Dendritic cell treated with granulocyte-macrophage colony-stimulating factor and Interleukin-4, amounts not matched to agents 40 ng/mL and 50 ng/mL, for 4 days (primary cell): ENCODE results near the gene CPEB4.

Source experiments
- H3K27ac Mint-ChIP-seq: one replicate; pipeline ENCODE4 v1.8.0; 2022; ENCODE audit warnings: mild to moderate bottlenecking, mixed read lengths
- H3K27me3 Mint-ChIP-seq: one replicate; pipeline ENCODE4 v1.8.0; 2022; ENCODE audit warnings: mild to moderate bottlenecking, mixed read lengths
- H3K36me3 Mint-ChIP-seq: one replicate; pipeline ENCODE4 v1.8.0; 2022; ENCODE audit warnings: low read depth, mixed read lengths
- H3K4me1 Mint-ChIP-seq: one replicate; pipeline ENCODE4 v1.8.0; 2022; ENCODE audit warnings: low read depth, mixed read lengths
- H3K4me3 Mint-ChIP-seq: one replicate; pipeline ENCODE4 v1.8.0; 2022; ENCODE audit warnings: mild to moderate bottlenecking, moderate library complexity, mixed read lengths
- H3K9me3 Mint-ChIP-seq: one replicate; pipeline ENCODE4 v1.8.0; 2022; ENCODE audit warnings: mixed read lengths
- intact Hi-C: fragments of 100-400 bp; cut with micrococcal nuclease; formaldehyde crosslinking; loops from one replicate; pipeline ENCODE4 v1.15.0; 2022

CPEB4 gene

GRCh38 chr5:173887610-173888472, at the start of gene CPEB4:
Gene CPEB4, plus strand, starts transcription at chr5:173888349. Its CDS starts 1,385 bp downstream, at chr5:173889734.
- peak within 1 kb of the TSS; percentile 94 for H3K27ac Mint-ChIP-seq
- no peaks in the 10 kb centered on the region for H3K27me3 Mint-ChIP-seq
- intact Hi-C loops = loop anchor here (1.0 to 10.0 kb wide), 3 partner anchors 53 to 272 kb away; partner anchors contain the start of gene BOD1
- H3K4me1 Mint-ChIP-seq = peaks cover 70% of the 10 kb centered on the region
- H3K36me3 Mint-ChIP-seq = peaks cover 35% of the 10 kb centered on the region
- H3K9me3 Mint-ChIP-seq = peaks cover under 1% of the 10 kb centered on the region
- peak within 1 kb of the TSS; percentile 94 for H3K4me3 Mint-ChIP-seq

- intact Hi-C loops = loop anchor here (10.0 kb wide), 1 partner anchor 46 kb away; the partner anchor contains the start of gene CPEB4
- no peak overlapping the region for H3K27ac Mint-ChIP-seq
- no peaks in the 10 kb centered on the region for H3K27me3 Mint-ChIP-seq
- H3K4me3 Mint-ChIP-seq = no peak overlapping the region
- no peaks in the 10 kb centered on the region for H3K36me3 Mint-ChIP-seq
- peaks cover 31% of the 10 kb centered on the region for H3K4me1 Mint-ChIP-seq
- no peaks in the 10 kb centered on the region for H3K9me3 Mint-ChIP-seq
Observed at GRCh38 chr5:173839117-173839713, 48.9 kb upstream of the CPEB4 start.

GRCh38 chr5:173840111-173840983, 47.8 kb upstream of the CPEB4 start:
- H3K4me1 Mint-ChIP-seq = peaks cover 22% of the 10 kb centered on the region
- intact Hi-C loops = no loop called here
- H3K36me3 Mint-ChIP-seq = no peaks in the 10 kb centered on the region
- no peak overlapping the region for H3K4me3 Mint-ChIP-seq
- no peaks in the 10 kb centered on the region for H3K27me3 Mint-ChIP-seq
- H3K27ac Mint-ChIP-seq = no peak overlapping the region
- no peaks in the 10 kb centered on the region for H3K9me3 Mint-ChIP-seq

- intact Hi-C loops = no loop called here
- no peaks in the 10 kb centered on the region for H3K36me3 Mint-ChIP-seq
- no peak overlapping the region for H3K27ac Mint-ChIP-seq
- H3K4me3 Mint-ChIP-seq = no peak overlapping the region
- no peaks in the 10 kb centered on the region for H3K27me3 Mint-ChIP-seq
- no peaks in the 10 kb centered on the region for H3K9me3 Mint-ChIP-seq
- H3K4me1 Mint-ChIP-seq = peaks cover 9% of the 10 kb centered on the region
Observed at GRCh38 chr5:173841710-173842109, 46.4 kb upstream of the CPEB4 start.

GRCh38 chr5:173843794-173844193, 44.4 kb upstream of the CPEB4 start:
- intact Hi-C loops = no loop called here
- no peak overlapping the region for H3K4me3 Mint-ChIP-seq
- H3K36me3 Mint-ChIP-seq = peaks cover 2% of the 10 kb centered on the region

GRCh38 chr5:173845321-173845720, 42.8 kb upstream of the CPEB4 start:
- H3K27ac Mint-ChIP-seq = no peak overlapping the region
- H3K4me1 Mint-ChIP-seq = peaks cover 12% of the 10 kb centered on the region
- H3K27me3 Mint-ChIP-seq = peaks cover 1% of the 10 kb centered on the region
- intact Hi-C loops = no loop called here
- peaks cover 15% of the 10 kb centered on the region for H3K9me3 Mint-ChIP-seq
- no peak overlapping the region for H3K4me3 Mint-ChIP-seq
- H3K36me3 Mint-ChIP-seq = peaks cover 7% of the 10 kb centered on the region

More at GRCh38 chr5:173843794-173844193, 44.4 kb upstream of the CPEB4 start:
- Mint-ChIP-seq H3K27ac (no peak overlapping the region), H3K27me3 (peaks cover 1% of the 10 kb centered on the region), H3K4me1 (peaks cover 8% of the 10 kb centered on the region), H3K9me3 (peaks cover 8% of the 10 kb centered on the region)

- peaks cover 15% of the 10 kb centered on the region for H3K9me3 Mint-ChIP-seq
- peaks cover 7% of the 10 kb centered on the region for H3K36me3 Mint-ChIP-seq
- no peak overlapping the region for H3K27ac Mint-ChIP-seq
- intact Hi-C loops = no loop called here
- peaks cover 5% of the 10 kb centered on the region for H3K27me3 Mint-ChIP-seq
- H3K4me1 Mint-ChIP-seq = peaks cover 29% of the 10 kb centered on the region
- H3K4me3 Mint-ChIP-seq = no peak overlapping the region
Observed at GRCh38 chr5:173846929-173847501, 41.1 kb upstream of the CPEB4 start.

GRCh38 chr5:173848986-173849596, 39.1 kb upstream of the CPEB4 start:
- H3K27ac Mint-ChIP-seq = no peak overlapping the region

GRCh38 chr5:173849908-173850307, 38.2 kb upstream of the CPEB4 start:
- Mint-ChIP-seq H3K27ac (peak overlapping the region; percentile 81), H3K27me3 (peaks cover 7% of the 10 kb centered on the region), H3K4me3 (no peak overlapping the region), H3K36me3 (peaks cover 7% of the 10 kb centered on the region), H3K9me3 (peaks cover 15% of the 10 kb centered on the region), H3K4me1 (peaks cover 56% of the 10 kb centered on the region)
- intact Hi-C loops = no loop called here

More at GRCh38 chr5:173848986-173849596, 39.1 kb upstream of the CPEB4 start:
- H3K4me1 Mint-ChIP-seq = peaks cover 48% of the 10 kb centered on the region
- peaks cover 7% of the 10 kb centered on the region for H3K27me3 Mint-ChIP-seq
- intact Hi-C loops = no loop called here
- peaks cover 15% of the 10 kb centered on the region for H3K9me3 Mint-ChIP-seq
- peaks cover 7% of the 10 kb centered on the region for H3K36me3 Mint-ChIP-seq
- H3K4me3 Mint-ChIP-seq = no peak overlapping the region

- Mint-ChIP-seq H3K27ac (peak overlapping the region; percentile 81), H3K27me3 (peaks cover 9% of the 10 kb centered on the region), H3K4me3 (no peak overlapping the region), H3K36me3 (peaks cover 7% of the 10 kb centered on the region), H3K4me1 (peaks cover 63% of the 10 kb centered on the region), H3K9me3 (peaks cover 15% of the 10 kb centered on the region)
- intact Hi-C loops = no loop called here
Observed at GRCh38 chr5:173850659-173851058, 37.5 kb upstream of the CPEB4 start.

GRCh38 chr5:173851595-173852243, 36.4 kb upstream of the CPEB4 start:
- peaks cover 11% of the 10 kb centered on the region for H3K27me3 Mint-ChIP-seq
- peaks cover 7% of the 10 kb centered on the region for H3K36me3 Mint-ChIP-seq
- H3K9me3 Mint-ChIP-seq = peaks cover 15% of the 10 kb centered on the region
- intact Hi-C loops = no loop called here
- H3K27ac Mint-ChIP-seq = peak overlapping the region; percentile 81
- H3K4me3 Mint-ChIP-seq = no peak overlapping the region
- H3K4me1 Mint-ChIP-seq = peaks cover 67% of the 10 kb centered on the region

GRCh38 chr5:173852790-173853359, 35.3 kb upstream of the CPEB4 start:
- Mint-ChIP-seq H3K27me3 (peaks cover 11% of the 10 kb centered on the region), H3K36me3 (peaks cover 7% of the 10 kb centered on the region), H3K9me3 (peaks cover 15% of the 10 kb centered on the region), H3K4me3 (peak overlapping the region; percentile 9), H3K27ac (peak overlapping the region; percentile 81), H3K4me1 (peaks cover 67% of the 10 kb centered on the region)
- intact Hi-C loops = no loop called here
